Measurements from ENCODE around the gene FCER2. TPM values are rescaled to one million over a fixed set of nuclear protein-coding genes. Genes with fewer than 3 reads are reported as not detected.

FCER2 gene
- total RNA-seq, 1 donor from 2014 or later, result not detected

GRCh38 chr19:7661744-7662538 lies 40.0 kb downstream of the FCER2 start:
- no peak overlapping the region for H3K27ac Mint-ChIP-seq
- DNase-seq (ENCODE audit: low spot score in 2 of 2, unreplicated experiment in 2 of 2), result no peak
- H3K4me3 Mint-ChIP-seq, result no peak overlapping the region
- peaks cover 43% of the 10 kb centered on the region for H3K27me3 Mint-ChIP-seq (ENCODE audit: low read depth)
- H3K4me1 Mint-ChIP-seq, result no peaks in the 10 kb centered on the region
- TF ChIP-seq CTCF (IDR thresholded peaks at IDR 0.05; ENCODE audit: unreplicated experiment), result no peak
- H3K9me3 Mint-ChIP-seq, result no peaks in the 10 kb centered on the region
- H3K36me3 Mint-ChIP-seq, result no peaks in the 10 kb centered on the region

GRCh38 chr19:7658219-7658686 lies 43.7 kb downstream of the FCER2 start:
- no peak overlapping the region for H3K27ac Mint-ChIP-seq
- TF ChIP-seq CTCF (IDR thresholded peaks at IDR 0.05; ENCODE audit: unreplicated experiment), result no peak
- peaks cover 34% of the 10 kb centered on the region for H3K27me3 Mint-ChIP-seq (ENCODE audit: low read depth)
- peaks cover 7% of the 10 kb centered on the region for H3K4me1 Mint-ChIP-seq
- no peak overlapping the region for H3K4me3 Mint-ChIP-seq
- no peaks in the 10 kb centered on the region for H3K36me3 Mint-ChIP-seq
- no peak for DNase-seq (ENCODE audit: low spot score in 2 of 2, unreplicated experiment in 2 of 2)
- H3K9me3 Mint-ChIP-seq, result no peaks in the 10 kb centered on the region

- no peaks in the 10 kb centered on the region for H3K36me3 Mint-ChIP-seq
- no peaks in the 10 kb centered on the region for H3K9me3 Mint-ChIP-seq
- peaks cover 9% of the 10 kb centered on the region for H3K4me1 Mint-ChIP-seq
- peaks cover 32% of the 10 kb centered on the region for H3K27me3 Mint-ChIP-seq (ENCODE audit: low read depth)
- no peak overlapping the region for H3K4me3 Mint-ChIP-seq
- no peak for DNase-seq (ENCODE audit: low spot score in 2 of 2, unreplicated experiment in 2 of 2)
- no peak for TF ChIP-seq CTCF (IDR thresholded peaks at IDR 0.05; ENCODE audit: unreplicated experiment)
- no peak overlapping the region for H3K27ac Mint-ChIP-seq
These were observed 44.7 kb downstream of the FCER2 start for GRCh38 chr19:7657131-7657751.

GRCh38 chr19:7655581-7655980 lies 46.4 kb downstream of the FCER2 start:
- no peak for TF ChIP-seq CTCF (IDR thresholded peaks at IDR 0.05; ENCODE audit: unreplicated experiment)
- H3K4me1 Mint-ChIP-seq, result peaks cover 11% of the 10 kb centered on the region
- no peaks in the 10 kb centered on the region for H3K9me3 Mint-ChIP-seq
- H3K27ac Mint-ChIP-seq, result no peak overlapping the region
- peaks cover 33% of the 10 kb centered on the region for H3K27me3 Mint-ChIP-seq (ENCODE audit: low read depth)
- H3K36me3 Mint-ChIP-seq, result no peaks in the 10 kb centered on the region
- no peak for DNase-seq (ENCODE audit: low spot score in 2 of 2, unreplicated experiment in 2 of 2)
- H3K4me3 Mint-ChIP-seq, result no peak overlapping the region

- Mint-ChIP-seq H3K27me3 (ENCODE audit: low read depth) (peaks cover 30% of the 10 kb centered on the region), H3K36me3 (no peaks in the 10 kb centered on the region), H3K4me3 (no peak overlapping the region)
These were observed 47.5 kb downstream of the FCER2 start for GRCh38 chr19:7654401-7654800.

More at GRCh38 chr19:7654401-7654800, 47.5 kb downstream of the FCER2 start:
- H3K4me1 Mint-ChIP-seq, result peaks cover 11% of the 10 kb centered on the region
- DNase-seq (ENCODE audit: low spot score in 2 of 2, unreplicated experiment in 2 of 2), result no peak
- no peak for TF ChIP-seq CTCF (IDR thresholded peaks at IDR 0.05; ENCODE audit: unreplicated experiment)
- peak overlapping the region; percentile 71 for H3K27ac Mint-ChIP-seq
- no peaks in the 10 kb centered on the region for H3K9me3 Mint-ChIP-seq
